Activated CD4-positive, alpha-beta T cell treated with anti-CD3 and anti-CD28 coated beads, Interleukin-2, amount 50 U/mL, for 16 hours (primary cell): ENCODE results near the gene GAPT.

ENCODE experiments used
- DNase-seq: peaks from one replicate; pipeline ENCODE4 v3.0.0-alpha.2; 2020

GAPT gene

DNA sequence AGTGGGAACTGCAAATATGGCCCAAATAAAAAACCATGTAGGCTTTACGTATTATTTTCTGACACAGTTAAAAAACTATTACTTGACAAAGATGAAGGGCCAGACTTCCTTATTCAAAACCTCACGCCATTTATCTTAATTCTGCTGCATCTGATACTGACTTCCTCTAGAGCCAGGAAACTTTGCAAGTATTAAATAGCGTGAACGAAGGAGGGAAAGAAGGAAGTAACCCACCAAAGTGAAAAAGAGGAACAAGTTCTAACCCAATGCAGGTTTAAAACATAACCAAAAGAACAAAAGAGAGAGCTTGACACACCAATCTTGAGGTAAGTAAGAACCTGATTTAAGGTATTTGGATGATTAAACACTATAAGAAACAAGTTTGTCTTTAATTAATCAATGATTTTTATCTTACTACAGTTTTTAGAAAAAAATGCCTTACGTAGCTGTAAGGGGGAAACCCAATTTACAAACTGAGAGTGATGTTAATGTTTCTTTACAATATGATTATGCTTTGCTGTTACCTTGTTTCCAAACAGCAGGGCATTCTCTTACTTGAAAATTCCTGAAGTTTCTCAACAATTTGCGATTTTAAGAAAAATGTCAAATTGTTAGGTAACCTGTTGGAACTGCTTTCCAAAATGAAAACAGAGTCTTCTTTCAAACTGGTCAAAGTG, at the start of gene GAPT:
GAPT (plus strand) TSS at position 220 of the 677 bp plus-strand sequence. CDS start 3,102 bp downstream, outside the sequence.
- DNase-seq, result no peak

DNA sequence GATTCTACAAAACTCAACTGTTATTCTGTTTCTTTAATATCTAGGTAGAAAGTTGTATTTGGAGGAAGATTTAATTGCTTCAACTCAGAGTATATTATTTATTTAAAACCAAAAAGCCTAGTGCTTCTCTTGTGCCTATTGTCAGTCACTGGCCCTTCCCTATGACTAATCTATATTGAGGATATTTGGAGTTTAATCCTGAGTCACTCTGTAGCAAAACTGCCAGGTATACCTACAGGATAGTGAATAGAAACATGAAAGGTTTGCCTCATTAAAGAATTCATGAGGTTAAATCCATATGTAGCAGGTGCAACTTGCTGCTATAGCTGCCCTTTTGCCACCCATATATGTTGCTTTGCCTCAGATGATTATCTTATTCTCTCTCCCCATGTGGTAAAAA, 46.4 kb upstream of the GAPT start:
- DNase-seq, result no peak

DNA sequence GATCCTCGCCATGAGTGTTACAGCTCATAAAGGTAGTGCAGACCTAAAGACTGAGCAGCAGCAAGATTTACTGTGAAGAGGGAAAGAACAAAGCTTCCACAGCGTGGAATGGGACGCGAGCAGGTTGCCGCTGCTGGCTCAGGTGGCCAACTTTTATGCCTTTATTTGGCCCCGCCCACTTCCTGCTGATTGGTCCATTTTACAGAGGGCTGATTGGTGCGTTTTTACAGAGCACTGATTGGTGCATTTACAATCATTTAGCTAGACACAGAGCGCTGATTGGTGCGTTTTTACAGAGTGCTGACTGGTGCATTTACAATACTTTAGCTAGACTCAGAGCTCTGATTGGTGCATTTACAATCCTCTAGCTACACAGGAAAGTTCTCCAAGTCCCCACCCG, 45.2 kb upstream of the GAPT start:
- DNase-seq, result no peak

GRCh38 chr5:58447226-58447625, 44.0 kb upstream of the GAPT start:
- DNase-seq, result no peak

DNA sequence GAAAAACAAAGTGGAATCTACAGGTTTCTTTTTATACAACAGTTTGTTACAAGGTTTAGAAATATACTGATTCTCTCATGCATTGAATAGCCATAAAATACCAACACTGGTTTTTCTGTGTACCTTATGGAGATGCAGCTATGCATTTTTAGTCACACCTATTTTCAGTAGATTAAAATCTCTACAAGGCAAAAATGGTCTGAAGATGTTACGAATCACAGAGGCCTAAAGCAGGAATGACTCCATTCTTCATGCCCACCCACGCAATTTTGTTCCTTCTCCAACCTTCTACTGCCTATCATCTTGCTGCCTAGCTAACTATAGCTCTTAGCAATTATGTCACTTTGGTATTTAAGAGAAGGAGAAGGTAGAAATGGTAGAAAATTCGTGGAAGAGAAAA, 41.2 kb upstream of the GAPT start:
- DNase-seq, result no peak

DNA sequence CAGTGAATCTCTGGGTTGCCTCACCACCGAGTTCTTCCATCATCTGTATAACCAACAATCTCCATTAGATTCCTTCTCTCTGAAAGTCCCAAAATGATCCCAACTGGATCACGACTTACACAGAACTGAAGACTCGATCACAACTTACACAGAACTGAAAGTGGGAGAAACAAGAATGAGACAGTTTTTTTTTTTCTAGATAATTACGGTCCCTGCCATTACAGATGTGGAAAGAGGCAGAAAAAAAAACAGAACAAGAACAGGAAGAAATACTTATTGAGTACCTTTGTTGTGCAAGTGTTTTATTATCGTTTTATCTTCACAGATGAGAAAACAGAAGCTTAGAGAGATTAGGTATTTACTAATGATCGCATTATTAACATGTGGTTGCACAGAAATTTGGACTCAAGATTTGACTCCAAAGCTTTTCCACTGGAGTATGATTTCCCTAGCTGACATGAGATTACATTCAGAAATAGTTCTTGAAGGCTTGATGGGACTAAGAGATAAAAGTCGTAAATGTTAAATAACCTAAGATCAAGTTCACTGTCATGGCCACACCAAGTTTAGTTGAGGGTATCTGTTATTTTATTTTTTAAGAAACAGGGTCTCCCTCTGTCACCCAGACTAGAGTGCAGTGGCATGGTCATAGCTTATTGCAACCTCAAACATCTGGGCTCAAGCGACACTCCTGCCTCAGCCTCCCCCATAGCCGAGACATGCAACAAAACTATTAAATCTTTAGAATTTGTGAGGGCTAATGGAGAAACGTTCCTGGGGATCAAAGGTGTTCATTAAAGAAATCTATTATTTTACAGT, 40.2 kb upstream of the GAPT start:
- DNase-seq, result no peak

- DNase-seq, result no peak
These were observed 39.3 kb upstream of the GAPT start for GRCh38 chr5:58451732-58452565.

DNA sequence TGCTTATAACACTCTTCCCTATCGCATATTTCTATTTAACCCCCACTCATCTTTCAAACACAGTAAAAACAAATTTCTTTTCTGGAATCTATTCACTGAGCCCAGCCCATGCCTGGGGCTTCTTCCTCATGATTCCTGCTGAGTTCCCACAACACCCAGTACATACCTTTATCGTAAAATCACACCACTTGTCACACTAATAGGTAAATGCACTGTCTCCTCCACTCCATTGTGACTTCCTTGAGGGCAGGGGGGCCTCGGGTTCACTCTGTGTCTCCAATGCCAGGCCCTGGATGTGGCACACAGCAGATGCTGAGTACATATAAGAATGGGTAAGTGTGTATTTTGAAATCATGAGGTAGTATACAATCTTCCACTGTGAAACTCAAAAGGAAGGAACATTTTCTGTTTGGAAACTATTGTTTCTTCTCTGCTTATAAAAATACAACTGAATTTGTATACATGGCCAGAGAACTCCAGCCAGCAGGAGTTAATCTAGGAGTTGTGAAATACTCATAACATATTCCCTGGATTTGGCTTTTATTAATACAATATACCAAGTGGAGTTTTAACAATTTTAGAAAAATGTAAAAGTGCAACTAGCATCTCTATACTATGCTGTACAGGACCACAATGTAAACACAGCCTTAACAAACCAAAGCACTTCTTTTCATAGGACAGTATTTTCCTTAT, 38.5 kb upstream of the GAPT start:
- DNase-seq, result no peak

- no peak for DNase-seq
These were observed 37.9 kb upstream of the GAPT start for GRCh38 chr5:58453306-58453705.

DNA sequence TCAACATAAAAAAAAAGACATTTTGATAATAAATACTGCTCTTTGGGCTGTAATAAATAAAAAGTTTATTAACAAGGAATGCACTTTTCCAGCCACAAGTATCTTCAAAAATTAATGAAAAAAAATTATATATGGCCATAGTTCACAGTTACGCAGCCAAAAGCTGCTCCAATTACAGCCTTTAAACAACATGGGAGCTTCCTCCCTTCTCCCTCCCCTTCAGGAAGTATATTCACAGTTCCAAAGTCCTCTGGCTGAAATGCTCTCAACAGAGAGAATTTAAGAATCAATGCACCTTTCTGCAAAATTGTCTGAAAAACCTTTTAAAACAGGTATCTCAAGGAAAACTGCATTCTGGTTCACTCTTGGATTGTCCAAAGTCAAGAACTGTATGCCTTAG, 37.2 kb upstream of the GAPT start:
- DNase-seq, result no peak

DNA sequence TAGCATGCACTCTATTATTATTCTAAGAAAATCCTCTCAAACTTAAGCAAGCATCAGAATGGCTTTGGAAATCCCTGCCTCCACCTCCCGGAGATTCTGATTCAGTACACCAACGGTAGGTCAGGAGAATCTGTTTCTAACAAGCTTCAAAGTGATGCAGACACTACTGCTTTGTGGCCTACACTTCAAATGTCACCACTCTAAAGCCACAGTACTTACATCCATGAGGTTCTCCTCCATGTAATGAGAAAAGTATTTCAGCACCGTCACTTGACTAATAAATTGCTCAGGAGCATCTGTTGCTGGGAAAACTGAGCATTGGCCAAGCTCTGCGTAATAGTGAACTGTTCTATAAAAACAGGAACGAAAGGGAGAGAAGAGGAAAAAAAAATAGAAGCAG, 36.2 kb upstream of the GAPT start:
- no peak for DNase-seq

- no peak for DNase-seq
These were observed 35.8 kb upstream of the GAPT start for GRCh38 chr5:58455480-58455879.

GRCh38 chr5:58456026-58456425, 35.2 kb upstream of the GAPT start:
- DNase-seq, result no peak

GRCh38 chr5:58456486-58456885, 34.7 kb upstream of the GAPT start:
- DNase-seq, result no peak

- DNase-seq, result no peak
These were observed 34.2 kb upstream of the GAPT start for GRCh38 chr5:58457050-58457449.

DNA sequence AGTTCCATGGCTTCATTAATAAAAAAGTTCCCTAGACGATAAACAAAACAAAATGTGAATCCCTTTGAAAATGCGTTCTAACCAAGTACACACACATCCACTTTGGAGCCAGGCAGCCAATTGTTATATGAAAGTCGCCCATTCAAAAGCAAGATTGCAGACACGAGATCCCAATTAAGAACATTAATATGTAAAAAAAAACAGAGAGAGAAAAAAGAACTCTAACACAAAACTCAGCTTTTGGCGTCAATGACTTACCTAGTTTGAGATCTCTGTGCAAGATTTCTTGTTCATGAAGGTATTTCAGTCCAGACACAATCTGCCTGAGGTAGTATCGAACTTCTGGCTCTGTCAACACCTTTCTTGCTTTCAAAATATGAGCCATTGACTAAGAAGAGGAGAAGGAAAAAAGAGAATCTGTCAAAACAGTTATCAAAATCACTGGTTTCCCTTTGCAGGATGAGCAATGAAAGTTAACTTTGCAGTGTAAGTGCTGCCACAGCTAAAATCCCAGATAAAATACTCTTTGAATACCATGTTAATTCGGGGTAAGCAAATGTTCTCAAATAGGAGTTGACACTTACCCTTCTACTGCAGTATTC, 33.0 kb upstream of the GAPT start:
- no peak for DNase-seq

DNA sequence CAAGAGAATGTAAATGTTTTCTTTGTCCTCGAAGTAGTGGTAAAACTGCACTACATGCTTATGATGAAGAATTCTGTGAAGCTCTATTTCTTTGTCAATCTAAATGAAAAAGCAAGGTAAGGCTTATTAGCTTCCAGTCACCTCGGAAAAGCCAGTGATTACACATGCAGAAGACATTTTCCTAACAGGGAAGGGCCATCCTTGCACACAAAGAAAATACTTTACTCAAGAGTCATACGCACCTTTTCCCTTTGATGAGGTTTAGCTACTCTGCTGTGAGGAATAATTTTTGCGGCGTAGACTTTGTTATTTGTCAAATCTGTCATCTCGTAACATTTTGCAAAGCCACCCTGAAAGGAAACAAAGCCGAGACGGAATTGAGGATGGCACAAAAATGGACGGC, 32.5 kb upstream of the GAPT start:
- DNase-seq, result no peak

DNA sequence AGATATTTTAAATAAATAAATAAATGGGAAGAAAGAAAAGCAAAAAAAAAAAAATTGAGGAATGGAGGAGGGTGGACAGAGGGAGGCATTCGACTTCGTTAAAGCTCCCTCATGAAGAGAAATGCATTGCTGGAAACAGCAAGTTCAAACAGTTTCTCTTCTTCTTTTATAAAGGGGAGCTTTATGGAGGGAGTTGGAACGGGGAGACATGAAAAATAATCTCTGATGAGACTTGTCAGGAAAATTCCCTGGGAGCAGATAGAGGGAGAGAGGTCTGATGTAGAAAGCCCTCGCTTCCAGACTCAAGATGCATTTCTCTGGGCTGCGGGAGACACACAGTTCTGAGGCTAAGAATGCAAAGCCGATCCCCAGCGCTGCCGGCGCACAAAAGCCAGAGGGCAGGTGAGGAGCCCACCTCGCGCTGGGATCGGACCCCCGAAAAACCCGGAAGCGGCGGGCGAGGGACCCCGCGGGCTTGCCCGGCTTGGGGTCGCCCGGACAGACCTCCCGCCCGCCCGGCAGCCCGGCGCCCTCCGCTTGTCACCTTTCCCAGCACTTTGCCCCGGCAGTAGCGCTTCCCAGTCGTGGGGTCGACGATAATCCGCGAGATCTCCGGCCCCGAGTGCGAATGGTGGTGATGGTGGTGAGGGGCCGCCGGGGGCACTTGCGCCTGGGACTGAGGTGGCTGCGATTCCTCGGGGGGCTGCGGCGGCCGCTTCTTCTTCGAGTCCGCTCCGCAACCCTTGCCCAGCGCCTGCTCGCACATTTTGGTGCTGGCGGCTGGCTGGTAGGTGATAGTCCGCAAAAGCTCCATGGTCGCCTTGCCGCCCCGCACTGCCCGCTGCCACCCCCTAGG, 31.9 kb upstream of the GAPT start:
- DNase-seq, result no peak

- DNase-seq, result peak; percentile 79
These were observed 31.1 kb upstream of the GAPT start, which contains the start of gene PLK2 for GRCh38 chr5:58460002-58460731. Gene PLK2, minus strand, starts transcription at chr5:58460086. Its CDS starts 127 bp downstream, at chr5:58459959.

DNA sequence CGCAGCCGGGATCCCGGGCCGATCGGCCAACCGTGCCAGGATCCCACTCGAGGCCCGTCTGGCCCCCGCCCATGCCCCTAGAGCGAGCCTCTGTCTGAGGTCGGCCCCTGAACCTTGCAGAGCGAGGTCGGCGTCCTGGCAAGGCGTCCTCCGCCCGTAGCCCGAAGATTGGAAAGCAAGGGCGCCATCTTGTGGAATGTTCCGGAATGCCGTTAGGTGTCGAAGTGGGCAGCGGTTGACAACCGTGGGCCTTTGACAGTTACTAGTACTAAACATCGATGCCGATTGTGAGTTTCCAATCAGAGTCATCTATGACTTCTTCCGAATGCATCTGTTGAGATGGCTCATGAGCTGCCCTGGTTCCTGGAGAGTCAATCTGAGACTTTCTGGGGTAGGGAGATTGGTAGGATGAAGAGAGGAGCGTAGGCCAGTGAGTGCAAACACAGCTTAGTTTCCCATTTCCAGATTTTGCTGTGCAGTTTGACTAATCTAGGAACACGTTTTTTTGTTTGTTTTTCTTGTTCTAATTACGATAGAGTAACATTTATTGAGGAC, 30.4 kb upstream of the GAPT start:
- peak; percentile 89 for DNase-seq
